Thyroid gland (tissue), 4 donors: ENCODE data around the gene MCM3AP. TPM values are rescaled to one million over a fixed set of nuclear protein-coding genes. Genes with fewer than 3 reads are reported as not detected.

Source experiments
- DNase-seq, 2 donors: peaks; one replicate each; pipeline ENCODE4 v3.0.0-alpha.2; 2019
- H3K27ac ChIP-seq, 3 donors: fragments of 200-600 bp; sonication (generic); 1 replicate in 2 of 3; 2 replicates in 1 of 3; pipeline ENCODE4 v1.5.1; 2016 to 2019; ENCODE audit warnings: mild to moderate bottlenecking in 1 of 3, moderate library complexity in 1 of 3
- H3K27me3 ChIP-seq: fragments of 200-600 bp; sonication (generic); one replicate; pipeline ENCODE4 v1.5.1; 2019
- H3K36me3 ChIP-seq, 2 donors: fragments of 200-600 bp; sonication (generic); one replicate each; pipeline ENCODE4 v1.5.1; 2016 to 2019
- H3K4me1 ChIP-seq, 2 donors: fragments of 200-600 bp; sonication (generic); one replicate each; pipeline ENCODE4 v1.5.1; 2017 to 2019
- H3K4me3 ChIP-seq, 3 donors: fragments of 200-600 bp; sonication (generic); replicated peaks in 1 of 3; 1 replicate in 2 of 3; 2 replicates in 1 of 3; pipeline ENCODE4 v1.5.1; 2016; ENCODE audit warnings: mild to moderate bottlenecking in 1 of 3
- H3K9me3 ChIP-seq: fragments of 200-600 bp; sonication (generic); one replicate; pipeline ENCODE4 v1.5.1; 2017
- CTCF ChIP-seq, 6 experiments: fragments of 200-600 bp in 3 of 6; fragments of 450-650 bp in 3 of 6; sonication (generic) in 3 of 6; IDR thresholded peaks; one replicate each; pipeline ENCODE4 v1.5.1; 2016 to 2019; ENCODE audit warnings: antibody characterized with exemption in 6 of 6, mild to moderate bottlenecking in 2 of 6, inconsistent platforms in 1 of 6, moderate library complexity in 1 of 6
- POLR2A ChIP-seq, 2 donors: fragments of 450-650 bp; IDR thresholded peaks; one replicate each; pipeline ENCODE4 v1.6.1; 2017; ENCODE audit warnings: antibody characterized with exemption in 2 of 2, mild to moderate bottlenecking in 2 of 2, moderate library complexity in 1 of 2
- WGBS, 2 donors: methylation state at CpG; one replicate each; pipeline ENCODE4 v1.1.5; 2017; 5-methylcytosine and 5-hydroxymethylcytosine counted together
- intact Hi-C: fragments of 100-400 bp; cut with DNase I; formaldehyde crosslinking; loops from one replicate; pipeline ENCODE4 v1.15.1; 2023
- total RNA-seq, 4 donors: library from RNA; depleted of rRNA; stranded (reverse); fragments of >200 nt; gene quantifications; one replicate each; pipeline ENCODE4 v1.2.3, GENCODE V29; 2016

The MCM3AP gene
- total RNA-seq, 4 donors from 2014 or later, result 65.7 to 116 (median 81.0) TPM

GRCh38 chr21:46189213-46189958, 96.0 kb downstream of the MCM3AP start:
- DNase-seq, result no peak
- Histone ChIP-seq H3K27me3 (no peaks in the 10 kb centered on the region), H3K9me3 (no peaks in the 10 kb centered on the region), H3K4me1 (peaks cover 0 to 12% of the 10 kb centered on the region in 2 donors), H3K27ac (peak overlapping the region in 2 of 3 donors; percentile 48 to 70), H3K36me3 (peaks cover 5 to 7% of the 10 kb centered on the region in 2 donors), H3K4me3 (no peak overlapping the region)
- TF ChIP-seq POLR2A (IDR thresholded peaks at IDR 0.05), result no peak
- no peak for TF ChIP-seq CTCF (IDR thresholded peaks at IDR 0.05)
- intact Hi-C loops, result loop anchor here (10.0 kb wide), 1 partner anchor 205 kb away; the partner anchor contains the start of gene COL6A1
- 79 to 83% methylated on average over 7 to 8 of the region's 9 CpGs for WGBS, 2 donors

- peak; percentile 33 to 35 for DNase-seq
- Histone ChIP-seq H3K27ac (peak overlapping the region in 2 of 3 donors; percentile 48 to 70), H3K36me3 (peaks cover 0 to under 1% of the 10 kb centered on the region in 2 donors), H3K4me1 (peaks cover 0 to 12% of the 10 kb centered on the region in 2 donors), H3K9me3 (no peaks in the 10 kb centered on the region), H3K27me3 (no peaks in the 10 kb centered on the region), H3K4me3 (no peak overlapping the region)
- intact Hi-C loops, result loop anchor here (10.0 kb wide), 1 partner anchor 204 kb away; the partner anchor contains the start of gene COL6A1
- WGBS, 2 donors, result 56 to 63% methylated on average over 17 of the region's 17 CpGs
- no peak for TF ChIP-seq CTCF (IDR thresholded peaks at IDR 0.05)
- TF ChIP-seq POLR2A (IDR thresholded peaks at IDR 0.05), result no peak
Measured at GRCh38 chr21:46188226-46189212, 96.9 kb downstream of the MCM3AP start.

GRCh38 chr21:46187814-46188213, 97.6 kb downstream of the MCM3AP start:
- DNase-seq, result no peak
- H3K27ac ChIP-seq, result no peak overlapping the region
- H3K9me3 ChIP-seq, result no peaks in the 10 kb centered on the region
- WGBS, 2 donors, result 83 to 88% methylated on average over 7 of the region's 7 CpGs
- TF ChIP-seq CTCF (IDR thresholded peaks at IDR 0.05) (no peak), POLR2A (IDR thresholded peaks at IDR 0.05) (no peak)
- intact Hi-C loops, result loop anchor here (10.0 kb wide), 1 partner anchor 203 kb away; the partner anchor contains the start of gene COL6A1
- H3K4me3 ChIP-seq, result no peak overlapping the region
- H3K4me1 ChIP-seq, result peaks cover 0 to 12% of the 10 kb centered on the region in 2 donors
- H3K27me3 ChIP-seq, result no peaks in the 10 kb centered on the region
- no peaks in the 10 kb centered on the region for H3K36me3 ChIP-seq

GRCh38 chr21:46187261-46187660, 98.2 kb downstream of the MCM3AP start:
- TF ChIP-seq POLR2A (IDR thresholded peaks at IDR 0.05), result no peak
- no peak for TF ChIP-seq CTCF (IDR thresholded peaks at IDR 0.05)
- no peak overlapping the region for H3K4me3 ChIP-seq
- no peak for DNase-seq
- H3K9me3 ChIP-seq, result no peaks in the 10 kb centered on the region
- no peaks in the 10 kb centered on the region for H3K36me3 ChIP-seq
- intact Hi-C loops, result loop anchor here (10.0 kb wide), 1 partner anchor 202 kb away; the partner anchor contains the start of gene COL6A1
- no peak overlapping the region for H3K27ac ChIP-seq
- peaks cover 0 to 12% of the 10 kb centered on the region in 2 donors for H3K4me1 ChIP-seq
- no peaks in the 10 kb centered on the region for H3K27me3 ChIP-seq
- 94 to 96% methylated on average over 8 of the region's 8 CpGs for WGBS, 2 donors
